ENCODE results near the gene CPXM2.

Gene CPXM2

GRCh38 chr10:123857616-123858015, 34.0 kb downstream of the CPXM2 start:
- 94% methylated on average over 18 of the region's 19 CpGs for WGBS (ENCODE audit: insufficient coverage)
- Histone ChIP-seq H3K27me3 (replicated peaks in 2 of 5; ENCODE audit: control insufficient read depth in 4 of 5, insufficient read depth in 5 of 5, low read length in 4 of 5) (peaks cover 0 to 22% (median 0%) of the 10 kb centered on the region in 5 experiments), H3K27ac (ENCODE audit: insufficient read depth in 1 of 2, low read depth in 1 of 2, low read length in 2 of 2, poor library complexity in 1 of 2, severe bottlenecking in 2 of 2) (no peak overlapping the region), H3K4me3 (ENCODE audit: control insufficient read depth in 1 of 7, extremely low read depth in 1 of 7, insufficient read depth in 4 of 7, low read depth in 2 of 7, low read length in 6 of 7) (no peak overlapping the region), H3K4me1 (ENCODE audit: control extremely low read depth in 1 of 4, control insufficient read depth in 4 of 4, insufficient read depth in 4 of 4, low read length in 3 of 4) (no peaks in the 10 kb centered on the region), H3K36me3 (ENCODE audit: control insufficient read depth in 4 of 4, insufficient read depth in 4 of 4, low read length in 3 of 4) (no peaks in the 10 kb centered on the region), H3K9me3 (ENCODE audit: control extremely low read depth in 1 of 5, control insufficient read depth in 4 of 5, insufficient read depth in 2 of 5, low read depth in 1 of 5, low read length in 4 of 5) (peaks cover 0 to 2% (median 0%) of the 10 kb centered on the region in 5 experiments)
- ChIA-PET CTCF (no interaction called here), POLR2A (no interaction called here)
- no peak for DNase-seq

- ChIA-PET CTCF (no interaction called here), POLR2A (no interaction called here)
- Histone ChIP-seq H3K27me3 (replicated peaks in 2 of 5; ENCODE audit: control insufficient read depth in 4 of 5, insufficient read depth in 5 of 5, low read length in 4 of 5) (peaks cover 0 to 17% (median 0%) of the 10 kb centered on the region in 5 experiments), H3K4me1 (ENCODE audit: control extremely low read depth in 1 of 4, control insufficient read depth in 4 of 4, insufficient read depth in 4 of 4, low read length in 3 of 4) (no peaks in the 10 kb centered on the region), H3K9me3 (ENCODE audit: control extremely low read depth in 1 of 5, control insufficient read depth in 4 of 5, insufficient read depth in 2 of 5, low read depth in 1 of 5, low read length in 4 of 5) (peaks cover 0 to 2% (median 0%) of the 10 kb centered on the region in 5 experiments), H3K36me3 (ENCODE audit: control insufficient read depth in 4 of 4, insufficient read depth in 4 of 4, low read length in 3 of 4) (no peaks in the 10 kb centered on the region), H3K4me3 (ENCODE audit: control insufficient read depth in 1 of 7, extremely low read depth in 1 of 7, insufficient read depth in 4 of 7, low read depth in 2 of 7, low read length in 6 of 7) (no peak overlapping the region), H3K27ac (ENCODE audit: insufficient read depth in 1 of 2, low read depth in 1 of 2, low read length in 2 of 2, poor library complexity in 1 of 2, severe bottlenecking in 2 of 2) (no peak overlapping the region)
- 90% methylated on average over 6 of the region's 7 CpGs for WGBS (ENCODE audit: insufficient coverage)
- DNase-seq = no peak
Observed at GRCh38 chr10:123855008-123855684, 36.5 kb downstream of the CPXM2 start.

- Histone ChIP-seq H3K36me3 (ENCODE audit: control insufficient read depth in 4 of 4, insufficient read depth in 4 of 4, low read length in 3 of 4) (no peaks in the 10 kb centered on the region), H3K4me1 (ENCODE audit: control extremely low read depth in 1 of 4, control insufficient read depth in 4 of 4, insufficient read depth in 4 of 4, low read length in 3 of 4) (no peaks in the 10 kb centered on the region), H3K9me3 (ENCODE audit: control extremely low read depth in 1 of 5, control insufficient read depth in 4 of 5, insufficient read depth in 2 of 5, low read depth in 1 of 5, low read length in 4 of 5) (peaks cover 0 to 2% (median 0%) of the 10 kb centered on the region in 5 experiments), H3K4me3 (ENCODE audit: control insufficient read depth in 1 of 7, extremely low read depth in 1 of 7, insufficient read depth in 4 of 7, low read depth in 2 of 7, low read length in 6 of 7) (no peak overlapping the region), H3K27ac (ENCODE audit: insufficient read depth in 1 of 2, low read depth in 1 of 2, low read length in 2 of 2, poor library complexity in 1 of 2, severe bottlenecking in 2 of 2) (no peak overlapping the region), H3K27me3 (replicated peaks in 2 of 5; ENCODE audit: control insufficient read depth in 4 of 5, insufficient read depth in 5 of 5, low read length in 4 of 5) (peaks cover 0 to 17% (median 0%) of the 10 kb centered on the region in 5 experiments)
- ChIA-PET POLR2A (no interaction called here), CTCF (no interaction called here)
- WGBS (ENCODE audit: insufficient coverage) = 96% methylated on average over 7 of the region's 7 CpGs
- no peak for DNase-seq
Observed at GRCh38 chr10:123854498-123854897, 37.1 kb downstream of the CPXM2 start.

- H3K9me3 ChIP-seq (ENCODE audit: control extremely low read depth in 1 of 5, control insufficient read depth in 4 of 5, insufficient read depth in 2 of 5, low read depth in 1 of 5, low read length in 4 of 5) = peaks cover 0 to 2% (median 0%) of the 10 kb centered on the region in 5 experiments
- H3K27ac ChIP-seq (ENCODE audit: insufficient read depth in 1 of 2, low read depth in 1 of 2, low read length in 2 of 2, poor library complexity in 1 of 2, severe bottlenecking in 2 of 2) = no peak overlapping the region
- H3K4me3 ChIP-seq (ENCODE audit: control insufficient read depth in 1 of 7, extremely low read depth in 1 of 7, insufficient read depth in 4 of 7, low read depth in 2 of 7, low read length in 6 of 7) = no peak overlapping the region
- ChIA-PET CTCF (no interaction called here), POLR2A (no interaction called here)
- no peaks in the 10 kb centered on the region for H3K4me1 ChIP-seq (ENCODE audit: control extremely low read depth in 1 of 4, control insufficient read depth in 4 of 4, insufficient read depth in 4 of 4, low read length in 3 of 4)
- no peaks in the 10 kb centered on the region for H3K36me3 ChIP-seq (ENCODE audit: control insufficient read depth in 4 of 4, insufficient read depth in 4 of 4, low read length in 3 of 4)
- peaks cover 0 to 16% (median 0%) of the 10 kb centered on the region in 5 experiments for H3K27me3 ChIP-seq (replicated peaks in 2 of 5; ENCODE audit: control insufficient read depth in 4 of 5, insufficient read depth in 5 of 5, low read length in 4 of 5)
- DNase-seq = no peak
- WGBS (ENCODE audit: insufficient coverage) = 90% methylated on average over 1 of the region's 4 CpGs
Observed at GRCh38 chr10:123854003-123854402, 37.6 kb downstream of the CPXM2 start.

GRCh38 chr10:123852411-123852951, 39.1 kb downstream of the CPXM2 start:
- no peak for DNase-seq
- Histone ChIP-seq H3K27me3 (replicated peaks in 2 of 5; ENCODE audit: control insufficient read depth in 4 of 5, insufficient read depth in 5 of 5, low read length in 4 of 5) (peaks cover 0 to 24% (median 0%) of the 10 kb centered on the region in 5 experiments), H3K9me3 (ENCODE audit: control extremely low read depth in 1 of 5, control insufficient read depth in 4 of 5, insufficient read depth in 2 of 5, low read depth in 1 of 5, low read length in 4 of 5) (peaks cover 0 to 2% (median 0%) of the 10 kb centered on the region in 5 experiments), H3K4me1 (ENCODE audit: control extremely low read depth in 1 of 4, control insufficient read depth in 4 of 4, insufficient read depth in 4 of 4, low read length in 3 of 4) (no peaks in the 10 kb centered on the region), H3K4me3 (ENCODE audit: control insufficient read depth in 1 of 7, extremely low read depth in 1 of 7, insufficient read depth in 4 of 7, low read depth in 2 of 7, low read length in 6 of 7) (no peak overlapping the region), H3K27ac (ENCODE audit: insufficient read depth in 1 of 2, low read depth in 1 of 2, low read length in 2 of 2, poor library complexity in 1 of 2, severe bottlenecking in 2 of 2) (no peak overlapping the region), H3K36me3 (ENCODE audit: control insufficient read depth in 4 of 4, insufficient read depth in 4 of 4, low read length in 3 of 4) (no peaks in the 10 kb centered on the region)
- 97% methylated on average over 4 of the region's 7 CpGs for WGBS (ENCODE audit: insufficient coverage)
- POLR2A ChIA-PET = no interaction called here
- CTCF ChIA-PET = no interaction called here

- Histone ChIP-seq H3K4me3 (ENCODE audit: control insufficient read depth in 1 of 7, extremely low read depth in 1 of 7, insufficient read depth in 4 of 7, low read depth in 2 of 7, low read length in 6 of 7) (no peak overlapping the region), H3K4me1 (ENCODE audit: control extremely low read depth in 1 of 4, control insufficient read depth in 4 of 4, insufficient read depth in 4 of 4, low read length in 3 of 4) (no peaks in the 10 kb centered on the region), H3K9me3 (ENCODE audit: control extremely low read depth in 1 of 5, control insufficient read depth in 4 of 5, insufficient read depth in 2 of 5, low read depth in 1 of 5, low read length in 4 of 5) (peaks cover 0 to 13% (median 0%) of the 10 kb centered on the region in 5 experiments), H3K27ac (ENCODE audit: insufficient read depth in 1 of 2, low read depth in 1 of 2, low read length in 2 of 2, poor library complexity in 1 of 2, severe bottlenecking in 2 of 2) (no peak overlapping the region), H3K27me3 (replicated peaks in 2 of 5; ENCODE audit: control insufficient read depth in 4 of 5, insufficient read depth in 5 of 5, low read length in 4 of 5) (peaks cover 0 to 17% (median 0%) of the 10 kb centered on the region in 5 experiments), H3K36me3 (ENCODE audit: control insufficient read depth in 4 of 4, insufficient read depth in 4 of 4, low read length in 3 of 4) (no peaks in the 10 kb centered on the region)
- DNase-seq = no peak
- ChIA-PET CTCF (no interaction called here), POLR2A (no interaction called here)
- WGBS (ENCODE audit: insufficient coverage) = 80% methylated on average over 1 of the region's 5 CpGs
Observed at GRCh38 chr10:123848564-123849457, 42.8 kb downstream of the CPXM2 start.

Measured in common myeloid progenitor, CD34-positive (primary cell).